Adrenal gland (tissue), 5 donors: ENCODE results near the gene BDNF.

Source experiments
- CTCF ChIP-seq, 6 experiments: fragments of 450-650 bp in 4 of 6; fragments of 200-600 bp in 2 of 6; sonication (generic) in 1 of 6; IDR thresholded peaks; 1 replicate in 5 of 6; 2 replicates in 1 of 6; pipeline versions ENCODE4 v1.5.1 to v1.8.0; 2016 to 2021; ENCODE audit warnings: antibody characterized with exemption in 6 of 6, mild to moderate bottlenecking in 2 of 6, moderate library complexity in 1 of 6
- POLR2A ChIP-seq, 2 donors: fragments of 450-650 bp; IDR thresholded peaks; one replicate each; pipeline ENCODE4 v1.6.1; 2017; ENCODE audit warnings: antibody characterized with exemption in 2 of 2, mild to moderate bottlenecking in 2 of 2, moderate library complexity in 1 of 2
- donor health status: DM: no; HTN: no; CAD: no.

- TF ChIP-seq CTCF (IDR thresholded peaks at IDR 0.05) (no peak), POLR2A (IDR thresholded peaks at IDR 0.05) (no peak)
Observed at GRCh38 chr11:27608951-27609350, 91.3 kb downstream of the BDNF start.
